ENCODE results near the gene EFCAB5. TPM values are rescaled to one million over a fixed set of nuclear protein-coding genes. Genes with fewer than 3 reads are reported as not detected.

EFCAB5 gene
- total and polyA plus RNA-seq, 2 of the 8 experiments (the other 6 are each of a cell fraction or from before 2014, with no cell fraction given): 0.05 to 0.34 TPM

DNA sequence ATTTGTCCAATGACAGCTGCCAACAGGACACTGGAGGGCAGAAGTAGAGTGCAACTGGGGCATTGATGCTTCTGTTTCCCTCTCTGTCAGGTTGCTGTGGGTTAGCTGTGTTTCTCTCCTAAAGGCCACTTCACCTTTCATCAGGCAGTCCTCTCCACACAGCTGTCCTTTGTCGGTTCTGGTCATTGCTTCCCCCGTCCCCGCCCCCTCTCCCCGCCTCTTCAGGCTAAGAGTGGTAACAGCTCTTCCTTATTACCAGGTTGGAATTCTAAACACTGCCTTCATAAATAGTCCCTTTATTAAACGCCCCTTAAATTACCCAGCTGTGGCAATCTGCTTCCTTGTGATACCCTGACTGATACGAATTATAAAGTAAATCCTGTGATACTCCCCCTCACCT lies 143.4 kb downstream of the EFCAB5 start:
- H3K79me1 ChIP-seq (ENCODE audit: low read depth, low read length): no peaks in the 10 kb centered on the region
- H4K8ac ChIP-seq (ENCODE audit: extremely low read depth, insufficient read depth, low read length): no peak overlapping the region
- DNase-seq (ENCODE audit: low read depth in 1 of 2, low spot score in 2 of 2) (no peak), FAIRE-seq (no peak)
- H2BK12ac ChIP-seq (ENCODE audit: low read depth, low read length): no peak overlapping the region
- no peaks in the 10 kb centered on the region for H3K79me2 ChIP-seq (ENCODE audit: control insufficient read depth in 1 of 2, insufficient read depth in 2 of 2, low read length in 2 of 2)
- H3K4ac ChIP-seq (replicated peaks; ENCODE audit: insufficient read length, low read depth, low read length): no peak overlapping the region
- H3K23ac ChIP-seq (ENCODE audit: insufficient read length): no peak overlapping the region
- no peak overlapping the region for H4K91ac ChIP-seq (replicated peaks; ENCODE audit: insufficient read length, low read length)
- no peaks in the 10 kb centered on the region for H3K9me3 ChIP-seq (ENCODE audit: insufficient read depth in 2 of 2, low read depth in 1 of 2, low read length in 1 of 2)
- H3K14ac ChIP-seq (ENCODE audit: insufficient read length): no peak overlapping the region
- no peak overlapping the region for H3K18ac ChIP-seq (ENCODE audit: extremely low read depth, low read length)
- no peaks in the 10 kb centered on the region for H3K4me1 ChIP-seq (replicated peaks in 1 of 4; ENCODE audit: control insufficient read depth in 3 of 4, insufficient read depth in 4 of 4, low read length in 3 of 4)
- H3K27ac ChIP-seq (ENCODE audit: low read depth, low read length): no peak overlapping the region
- no peak overlapping the region for H4K5ac ChIP-seq (ENCODE audit: insufficient read length, low read depth, low read length)
- H2BK20ac ChIP-seq (ENCODE audit: low read length): no peak overlapping the region
- no peak overlapping the region for H2BK15ac ChIP-seq (ENCODE audit: low read length)
- no peaks in the 10 kb centered on the region; a peak in 1 of 7 replicates for H3K27me3 ChIP-seq (replicated peaks in 1 of 4; ENCODE audit: control insufficient read depth in 3 of 4, extremely low read depth in 1 of 4, insufficient read depth in 3 of 4, low read length in 3 of 4)
- no peak overlapping the region for H2AFZ ChIP-seq (ENCODE audit: low read length)
- no peak overlapping the region for H2BK5ac ChIP-seq (ENCODE audit: low read depth, low read length)
- H4K20me1 ChIP-seq (replicated peaks in 1 of 2; ENCODE audit: control insufficient read depth in 1 of 2, insufficient read depth in 2 of 2, low read length in 2 of 2): no peaks in the 10 kb centered on the region
- POLR2A ChIA-PET (ENCODE audit: partially characterized antibody): interaction anchor here (0.5 to 1.3 kb wide), 2 partner anchors 467 to 684 kb away, joined by 3 to 4 read pairs; no protein-coding TSS in a partner anchor
- H3K4me2 ChIP-seq (ENCODE audit: insufficient read depth in 1 of 2, low read depth in 2 of 2, low read length in 2 of 2): no peak overlapping the region
- H2AK5ac ChIP-seq (ENCODE audit: low read depth, low read length): no peak overlapping the region
- TF ChIP-seq MAX (IDR thresholded peaks at IDR 0.05) (no peak), SP4 (IDR thresholded peaks at IDR 0.05; ENCODE audit: low read length) (no peak), HDAC2 (IDR thresholded peaks at IDR 0.05; ENCODE audit: borderline replicate concordance in 1 of 2, low read depth in 2 of 2, low read length in 2 of 2) (no peak), BCL11A (IDR thresholded peaks at IDR 0.05; ENCODE audit: low read depth in 2 of 2, low read length in 2 of 2) (no peak)
- H3K36me3 ChIP-seq (ENCODE audit: control insufficient read depth in 2 of 4, insufficient read depth in 4 of 4, low read length in 3 of 4): no peaks in the 10 kb centered on the region
- 86% methylated on average over 5 of the region's 6 CpGs; no CpG with 5 or more reads in 1 of the 2 experiments for WGBS, 2 experiments (ENCODE audit: extremely low coverage in 1 of 2, insufficient coverage in 1 of 2, insufficient read length in 1 of 2, insufficient replicate concordance in 2 of 2, low coverage in 1 of 2, low lambda C conversion rate in 2 of 2, missing lambda C conversion rate in 1 of 2)
- H3K23me2 ChIP-seq (ENCODE audit: low read depth, low read length): no peaks in the 10 kb centered on the region
- H3K9ac ChIP-seq (replicated peaks in 1 of 4; ENCODE audit: extremely low read depth in 1 of 4, low read depth in 3 of 4, low read length in 3 of 4): no peak overlapping the region
- H3K56ac ChIP-seq (replicated peaks; ENCODE audit: insufficient read length, low read depth, low read length): no peak overlapping the region
- CTCF ChIA-PET (ENCODE audit: partially characterized antibody): interaction anchor here (0.7 to 4.4 kb wide), 7 partner anchors 8 to 210 kb away, joined by 3 to 37 read pairs (median 7); no protein-coding TSS in a partner anchor
- no peak overlapping the region for H3K4me3 ChIP-seq (ENCODE audit: extremely low read depth in 1 of 4, insufficient read depth in 2 of 4, low read depth in 3 of 4, low read length in 4 of 4)
- no peak overlapping the region for H2BK120ac ChIP-seq (replicated peaks; ENCODE audit: low read depth, low read length)
